Parathyroid adenoma (tissue), 2 donors: Measurements from ENCODE around the gene EFCAB14.
"Not testable (repeated sequence)": the region's sequence is repeated elsewhere in the genome, so short reads cannot be mapped to it uniquely, and the experiment has no call there.

ENCODE experiments used
- H2AFZ ChIP-seq: fragments of 300-600 bp; sonication (generic); one replicate; pipeline ENCODE4 v1.7.0; 2017; ENCODE audit warnings: antibody characterized with exemption, mild to moderate bottlenecking
- H3K27ac ChIP-seq: fragments of 300-600 bp; sonication (generic); one replicate; pipeline ENCODE4 v1.7.0; 2017
- H3K27me3 ChIP-seq: fragments of 300-600 bp; sonication (generic); one replicate; pipeline ENCODE4 v1.7.0; 2017; ENCODE audit warnings: low read length; ENCODE audit not compliant: control insufficient read depth, insufficient read depth
- H3K36me3 ChIP-seq: fragments of 300-600 bp; sonication (generic); one replicate; pipeline ENCODE4 v1.7.0; 2017; ENCODE audit warnings: low read length; ENCODE audit not compliant: control insufficient read depth, insufficient read depth
- H3K4me1 ChIP-seq: fragments of 300-600 bp; sonication (generic); one replicate; pipeline ENCODE4 v1.7.0; 2017; ENCODE audit warnings: control low read depth
- H3K4me2 ChIP-seq: fragments of 300-600 bp; sonication (generic); one replicate; pipeline ENCODE4 v1.7.0; 2017; ENCODE audit warnings: low read length
- H3K4me3 ChIP-seq: fragments of 300-600 bp; sonication (generic); one replicate; pipeline ENCODE4 v1.7.0; 2017; ENCODE audit warnings: low read depth, low read length
- H3K79me2 ChIP-seq: fragments of 300-600 bp; sonication (generic); one replicate; pipeline ENCODE4 v1.7.0; 2017; ENCODE audit warnings: control low read depth
- H3K9ac ChIP-seq: fragments of 300-600 bp; sonication (generic); one replicate; pipeline ENCODE4 v1.7.0; 2017; ENCODE audit warnings: mild to moderate bottlenecking
- H3K9me3 ChIP-seq: fragments of 300-600 bp; sonication (generic); one replicate; pipeline ENCODE4 v1.7.0; 2017; ENCODE audit warnings: low read length; ENCODE audit not compliant: control insufficient read depth
- CTCF ChIP-seq: fragments of 300-600 bp; sonication (generic); IDR thresholded peaks from one replicate; pipeline ENCODE4 v1.7.0; 2017; ENCODE audit warnings: antibody characterized with exemption, mild to moderate bottlenecking
- donor health status: primary hyperparathyroidism.

EFCAB14 gene

GRCh38 chr1:46654012-46654411, 64.9 kb downstream of the EFCAB14 start:
- Histone ChIP-seq H3K9ac (no peak overlapping the region), H3K4me3 (no peak overlapping the region), H3K4me1 (no peaks in the 10 kb centered on the region), H3K9me3 (no peaks in the 10 kb centered on the region), H3K27me3 (no peaks in the 10 kb centered on the region), H3K4me2 (no peak overlapping the region), H3K79me2 (no peaks in the 10 kb centered on the region), H3K27ac (no peak overlapping the region), H3K36me3 (no peaks in the 10 kb centered on the region), H2AFZ (no peak overlapping the region)
- no peak for TF ChIP-seq CTCF

GRCh38 chr1:46653405-46653958, 65.4 kb downstream of the EFCAB14 start:
- no peak overlapping the region for H2AFZ ChIP-seq
- H3K27me3 ChIP-seq, result no peaks in the 10 kb centered on the region
- H3K27ac ChIP-seq, result no peak overlapping the region
- H3K4me3 ChIP-seq, result no peak overlapping the region
- TF ChIP-seq CTCF, result no peak
- H3K4me2 ChIP-seq, result no peak overlapping the region
- no peaks in the 10 kb centered on the region for H3K9me3 ChIP-seq
- H3K36me3 ChIP-seq, result no peaks in the 10 kb centered on the region
- no peaks in the 10 kb centered on the region for H3K79me2 ChIP-seq
- no peaks in the 10 kb centered on the region for H3K4me1 ChIP-seq
- no peak overlapping the region for H3K9ac ChIP-seq

- no peak overlapping the region for H3K4me3 ChIP-seq
- H3K4me1 ChIP-seq, result no peaks in the 10 kb centered on the region
- no peak overlapping the region for H3K9ac ChIP-seq
- no peak overlapping the region for H2AFZ ChIP-seq
- H3K27ac ChIP-seq, result no peak overlapping the region
- H3K9me3 ChIP-seq, result no peaks in the 10 kb centered on the region
- H3K79me2 ChIP-seq, result no peaks in the 10 kb centered on the region
- no peak for TF ChIP-seq CTCF
- H3K27me3 ChIP-seq, result no peaks in the 10 kb centered on the region
- no peaks in the 10 kb centered on the region for H3K36me3 ChIP-seq
- H3K4me2 ChIP-seq, result no peak overlapping the region
These were observed 66.4 kb downstream of the EFCAB14 start for GRCh38 chr1:46652321-46653100.

GRCh38 chr1:46651152-46651551, 67.8 kb downstream of the EFCAB14 start:
- not testable (repeated sequence) for H3K4me3 ChIP-seq, H3K27ac ChIP-seq, H2AFZ ChIP-seq, H3K9me3 ChIP-seq, H3K36me3 ChIP-seq, H3K9ac ChIP-seq, H3K4me1 ChIP-seq, H3K4me2 ChIP-seq, H3K79me2 ChIP-seq, H3K27me3 ChIP-seq

GRCh38 chr1:46650491-46650890, 68.4 kb downstream of the EFCAB14 start:
- no peak for TF ChIP-seq CTCF
- Histone ChIP-seq H3K27ac (no peak overlapping the region), H3K9ac (no peak overlapping the region), H3K4me2 (no peak overlapping the region), H3K4me1 (no peaks in the 10 kb centered on the region), H3K79me2 (no peaks in the 10 kb centered on the region), H2AFZ (no peak overlapping the region), H3K36me3 (no peaks in the 10 kb centered on the region), H3K27me3 (no peaks in the 10 kb centered on the region), H3K4me3 (no peak overlapping the region), H3K9me3 (no peaks in the 10 kb centered on the region)
